ENCODE data around the gene VWA8. TPM values are rescaled to one million over a fixed set of nuclear protein-coding genes. Genes with fewer than 3 reads are reported as not detected.
"Not testable (repeated sequence)": the region's sequence is repeated elsewhere in the genome, so short reads cannot be mapped to it uniquely, and the experiment has no call there.

Gene VWA8
- total and polyA plus RNA-seq, 2 of the 13 experiments (the other 11 are each of a cell fraction or from before 2014, with no cell fraction given) = 9.1 to 17.3 TPM

- CTCF ChIA-PET (ENCODE audit: low intra/inter-chr PET ratio, low total read pairs) = no interaction called here
- no TSS peak for BruUV-seq (replicated peaks)
- ATAC-seq = no peak
- H4K20me1 ChIP-seq (ENCODE audit: insufficient read depth, low read length) = no peaks in the 10 kb centered on the region
- H3K36me3 ChIP-seq (replicated peaks in 1 of 2; ENCODE audit: control insufficient read depth in 1 of 2, insufficient read depth in 2 of 2, low read length in 2 of 2) = no peaks in the 10 kb centered on the region; a peak in 1 of 5 replicates
- intact Hi-C loops (cut with micrococcal nuclease; ENCODE audit: unreplicated experiment) = no loop called here
- POLR2A ChIA-PET = no interaction called here
- in situ Hi-C loops (cut with HindIII; ENCODE audit: extremely low pct_ligation_motif_present, low pct_unique_long_range_greater_than_20kb) = no loop called here
- H3K79me2 ChIP-seq (ENCODE audit: insufficient read depth, low read length) = no peaks in the 10 kb centered on the region
- no peak overlapping the region for H2AFZ ChIP-seq (ENCODE audit: low read length)
- TF ChIP-seq ZNF12 (CRISPR knock-in tag; IDR thresholded peaks at IDR 0.05) (no peak), SOX13 (IDR thresholded peaks at IDR 0.05) (no peak), SOX13 (CRISPR knock-in tag; conservative IDR thresholded peaks at IDR 0.05 in 1 of 2, IDR thresholded peaks at IDR 0.05 in 1 of 2) (no peak), CSRNP1 (CRISPR knock-in tag; IDR thresholded peaks at IDR 0.05) (no peak)
- H3K27ac ChIP-seq (ENCODE audit: extremely low read length, insufficient read depth, low read length) = no peak overlapping the region
- peaks cover 32% of the 10 kb centered on the region for H3K4me1 ChIP-seq (ENCODE audit: insufficient read depth, low read length)
- H3K9ac ChIP-seq (ENCODE audit: insufficient read depth, low read depth, low read length) = no peak overlapping the region
- no peak overlapping the region for H3K4me3 ChIP-seq (replicated peaks in 1 of 3; ENCODE audit: insufficient read depth in 1 of 3, low read depth in 2 of 3, low read length in 3 of 3)
- no peak overlapping the region for H3K4me2 ChIP-seq (ENCODE audit: low read depth, low read length)
- FAIRE-seq = no peak
- WGBS (ENCODE audit: low lambda C conversion rate) = 95% methylated on average over 1 of the region's 1 CpG
- H3K27me3 ChIP-seq (ENCODE audit: control insufficient read depth in 1 of 2, insufficient read depth in 2 of 2, low read length in 2 of 2) = no peaks in the 10 kb centered on the region
- DNase-seq (ENCODE audit: low spot score) = no peak
- no peaks in the 10 kb centered on the region for H3K9me3 ChIP-seq (ENCODE audit: low read length)
Observed at GRCh38 chr13:41637586-41637985, 323.3 kb downstream of the VWA8 start.

- H3K27ac ChIP-seq (ENCODE audit: extremely low read length, insufficient read depth, low read length); H3K36me3 ChIP-seq (replicated peaks in 1 of 2; ENCODE audit: control insufficient read depth in 1 of 2, insufficient read depth in 2 of 2, low read length in 2 of 2); ATAC-seq; H3K9me3 ChIP-seq (ENCODE audit: low read length); H3K9ac ChIP-seq (ENCODE audit: insufficient read depth, low read depth, low read length); H4K20me1 ChIP-seq (ENCODE audit: insufficient read depth, low read length); BruUV-seq (replicated peaks); intact Hi-C loops (cut with micrococcal nuclease; ENCODE audit: unreplicated experiment); CTCF ChIA-PET (ENCODE audit: low intra/inter-chr PET ratio, low total read pairs); H3K27me3 ChIP-seq (ENCODE audit: control insufficient read depth in 1 of 2, insufficient read depth in 2 of 2, low read length in 2 of 2); DNase-seq (ENCODE audit: low spot score); H2AFZ ChIP-seq (ENCODE audit: low read length); FAIRE-seq; H3K4me2 ChIP-seq (ENCODE audit: low read depth, low read length); H3K4me3 ChIP-seq (replicated peaks in 1 of 3; ENCODE audit: insufficient read depth in 1 of 3, low read depth in 2 of 3, low read length in 3 of 3); H3K79me2 ChIP-seq (ENCODE audit: insufficient read depth, low read length); in situ Hi-C loops (cut with HindIII; ENCODE audit: extremely low pct_ligation_motif_present, low pct_unique_long_range_greater_than_20kb); POLR2A ChIA-PET: not testable (repeated sequence)
- peaks cover 32% of the 10 kb centered on the region for H3K4me1 ChIP-seq (ENCODE audit: insufficient read depth, low read length)
- WGBS (ENCODE audit: low lambda C conversion rate) = 100% methylated on average over 3 of the region's 5 CpGs
Observed at GRCh38 chr13:41637032-41637431, 323.9 kb downstream of the VWA8 start.

GRCh38 chr13:41636590-41636989 lies 324.3 kb downstream of the VWA8 start:
- H3K27me3 ChIP-seq (ENCODE audit: control insufficient read depth in 1 of 2, insufficient read depth in 2 of 2, low read length in 2 of 2); H3K4me2 ChIP-seq (ENCODE audit: low read depth, low read length); H3K36me3 ChIP-seq (replicated peaks in 1 of 2; ENCODE audit: control insufficient read depth in 1 of 2, insufficient read depth in 2 of 2, low read length in 2 of 2); FAIRE-seq; BruUV-seq (replicated peaks); H4K20me1 ChIP-seq (ENCODE audit: insufficient read depth, low read length); CTCF ChIA-PET (ENCODE audit: low intra/inter-chr PET ratio, low total read pairs); in situ Hi-C loops (cut with HindIII; ENCODE audit: extremely low pct_ligation_motif_present, low pct_unique_long_range_greater_than_20kb); H3K27ac ChIP-seq (ENCODE audit: extremely low read length, insufficient read depth, low read length); POLR2A ChIA-PET; H3K4me3 ChIP-seq (replicated peaks in 1 of 3; ENCODE audit: insufficient read depth in 1 of 3, low read depth in 2 of 3, low read length in 3 of 3); H2AFZ ChIP-seq (ENCODE audit: low read length); H3K79me2 ChIP-seq (ENCODE audit: insufficient read depth, low read length); H3K9ac ChIP-seq (ENCODE audit: insufficient read depth, low read depth, low read length); DNase-seq (ENCODE audit: low spot score); ATAC-seq; intact Hi-C loops (cut with micrococcal nuclease; ENCODE audit: unreplicated experiment); H3K9me3 ChIP-seq (ENCODE audit: low read length): not testable (repeated sequence)
- peaks cover 32% of the 10 kb centered on the region for H3K4me1 ChIP-seq (ENCODE audit: insufficient read depth, low read length)
